DND-41 (cell line): ENCODE data around the gene ERI2.

ENCODE experiments used
- CTCF ChIP-seq: IDR thresholded peaks from 2 replicates; pipeline ENCODE4 v1.5.1; 2012; ENCODE audit warnings: borderline replicate concordance, low read length, moderate library complexity, mild to moderate bottlenecking; ENCODE audit not compliant: poor library complexity, severe bottlenecking; ENCODE audit errors: extremely low read depth
- EZH2 ChIP-seq: IDR thresholded peaks from 3 replicates; pipeline ENCODE4 v1.6.1; 2012; ENCODE audit warnings: borderline replicate concordance, low read depth, mild to moderate bottlenecking, moderate library complexity, low read length, inconsistent platforms; ENCODE audit not compliant: severe bottlenecking

DNA sequence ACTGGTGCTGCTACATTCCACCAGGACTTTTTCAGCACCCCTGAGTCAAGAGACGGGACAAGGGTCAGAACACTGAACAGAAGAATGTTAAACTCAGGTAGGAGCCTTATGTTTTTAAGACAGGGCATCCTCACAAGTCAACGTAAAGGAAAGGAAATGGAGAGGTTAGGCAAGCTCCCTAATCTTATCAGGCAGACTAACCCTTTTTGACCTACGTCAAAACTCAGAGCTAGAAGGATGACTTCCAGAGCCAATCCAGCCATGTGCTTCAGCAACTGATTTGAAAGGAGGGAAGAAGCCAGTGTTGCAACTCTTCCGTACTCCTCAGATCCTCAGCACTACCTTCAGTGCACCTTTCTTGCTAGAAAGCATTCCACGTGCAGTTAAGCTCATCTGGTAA, 46.9 kb upstream of the ERI2 start:
- no peak for TF ChIP-seq CTCF
- TF ChIP-seq EZH2, result no peak
